Neural crest cell (in vitro differentiated cells): ENCODE measurements around the gene LTA. TPM values are rescaled to one million over a fixed set of nuclear protein-coding genes. Genes with fewer than 3 reads are reported as not detected.
A peak's percentile ranks its signal among the peaks of the same experiment; 100 is the strongest.

Experiments used
- DNase-seq: peaks from one replicate; pipeline ENCODE4 v3.0.0; 2021; ENCODE audit warnings: low read depth, mixed read lengths, low spot score
- H3K27ac Mint-ChIP-seq: one replicate; pipeline ENCODE4 v1.8.0; 2021; ENCODE audit warnings: mild to moderate bottlenecking, mixed read lengths; ENCODE audit not compliant: unreplicated experiment
- H3K27me3 Mint-ChIP-seq: 2 replicates; pipeline ENCODE4 v1.8.0; 2021; ENCODE audit warnings: low read depth, mild to moderate bottlenecking, mixed read lengths
- H3K36me3 Mint-ChIP-seq: 2 replicates; pipeline ENCODE4 v1.8.0; 2021; ENCODE audit warnings: low read depth, mild to moderate bottlenecking, mixed read lengths
- H3K4me1 Mint-ChIP-seq: 2 replicates; pipeline ENCODE4 v1.8.0; 2021; ENCODE audit warnings: mixed read lengths
- H3K4me3 Mint-ChIP-seq: one replicate; pipeline ENCODE4 v1.8.0; 2021; ENCODE audit warnings: mild to moderate bottlenecking, mixed read lengths
- H3K9me3 Mint-ChIP-seq: 2 replicates; pipeline ENCODE4 v1.8.0; 2021; ENCODE audit warnings: mixed read lengths
- CTCF ChIP-seq: fragments of 200-600 bp; sonication (generic); conservative IDR thresholded peaks from 2 replicates; pipeline ENCODE4 v1.5.0; 2021; ENCODE audit warnings: antibody characterized with exemption, mild to moderate bottlenecking
- total RNA-seq: library from RNA; stranded (reverse); gene quantifications from 2 replicates; pipeline ENCODE4 v1.2.1, GENCODE V29; 2021

Gene LTA
- total RNA-seq, 1 donor from 2014 or later = 0.26 TPM

- TF ChIP-seq CTCF = no peak
- no peaks in the 10 kb centered on the region for H3K36me3 Mint-ChIP-seq
- peaks cover 15% of the 10 kb centered on the region for H3K27me3 Mint-ChIP-seq
- H3K4me3 Mint-ChIP-seq = peak overlapping the region; percentile 66
- H3K4me1 Mint-ChIP-seq = peaks cover 16% of the 10 kb centered on the region
- H3K9me3 Mint-ChIP-seq = no peaks in the 10 kb centered on the region
- no peak overlapping the region for H3K27ac Mint-ChIP-seq
- no peak for DNase-seq
Observed at GRCh38 chr6:31579546-31580437, 7.7 kb downstream of the LTA start.

GRCh38 chr6:31580438-31580740 is 8.3 kb downstream of the LTA start:
- Mint-ChIP-seq H3K36me3 (no peaks in the 10 kb centered on the region), H3K4me1 (peaks cover 16% of the 10 kb centered on the region), H3K27me3 (peaks cover 15% of the 10 kb centered on the region), H3K9me3 (no peaks in the 10 kb centered on the region), H3K27ac (no peak overlapping the region), H3K4me3 (peak overlapping the region; percentile 66)
- TF ChIP-seq CTCF = no peak
- DNase-seq = no peak

GRCh38 chr6:31580807-31581433 is 8.8 kb downstream of the LTA start:
- no peaks in the 10 kb centered on the region for H3K9me3 Mint-ChIP-seq

GRCh38 chr6:31581434-31582229 is 9.5 kb downstream of the LTA start:
- no peak for DNase-seq
- no peak for TF ChIP-seq CTCF

More at GRCh38 chr6:31580807-31581433, 8.8 kb downstream of the LTA start:
- Mint-ChIP-seq H3K27me3 (peaks cover 15% of the 10 kb centered on the region), H3K4me1 (peaks cover 16% of the 10 kb centered on the region), H3K4me3 (peak overlapping the region; percentile 97), H3K36me3 (no peaks in the 10 kb centered on the region), H3K27ac (peak overlapping the region; percentile 39)
- peak; percentile 100 for TF ChIP-seq CTCF
- peak; percentile 91 for DNase-seq

GRCh38 chr6:31582230-31582643 is 10.1 kb downstream of the LTA start, which contains the start of gene LTB:
Gene LTB (minus strand): TSS chr6:31582424. CDS start chr6:31582417, 7 bp downstream.
- no peak for TF ChIP-seq CTCF
- H3K27ac Mint-ChIP-seq = peak within 1 kb of the TSS; percentile 39
- no peaks in the 10 kb centered on the region for H3K9me3 Mint-ChIP-seq
- H3K4me3 Mint-ChIP-seq = peak within 1 kb of the TSS; percentile 97
- no peak for DNase-seq
- peaks cover 19% of the 10 kb centered on the region for H3K4me1 Mint-ChIP-seq
- no peaks in the 10 kb centered on the region for H3K36me3 Mint-ChIP-seq
- peaks cover 15% of the 10 kb centered on the region for H3K27me3 Mint-ChIP-seq

More at GRCh38 chr6:31581434-31582229, 9.5 kb downstream of the LTA start:
- H3K36me3 Mint-ChIP-seq = no peaks in the 10 kb centered on the region
- peaks cover 16% of the 10 kb centered on the region for H3K4me1 Mint-ChIP-seq
- peak overlapping the region; percentile 39 for H3K27ac Mint-ChIP-seq
- peak overlapping the region; percentile 97 for H3K4me3 Mint-ChIP-seq
- H3K27me3 Mint-ChIP-seq = peaks cover 15% of the 10 kb centered on the region
- no peaks in the 10 kb centered on the region for H3K9me3 Mint-ChIP-seq
